GM19468 (cell line): ENCODE data around the gene INTS1.

Experiments used
- ATAC-seq: cut with Tn5 transposase; IDR thresholded peaks from one replicate; pipeline ENCODE4 v1.9.1; 2021; ENCODE audit warnings: mild to moderate bottlenecking, moderate library complexity, moderate number of reproducible peaks; ENCODE audit not compliant: unreplicated experiment; ENCODE audit errors: extremely low read depth

INTS1 gene

GRCh38 chr7:1438208-1438607 is 66.0 kb downstream of the INTS1 start:
- no peak for ATAC-seq

GRCh38 chr7:1437155-1437880 is 66.9 kb downstream of the INTS1 start:
- ATAC-seq, result no peak

- no peak for ATAC-seq
Observed at GRCh38 chr7:1436608-1437007, 67.6 kb downstream of the INTS1 start.

- ATAC-seq, result no peak
Observed at GRCh38 chr7:1434891-1435670, 69.1 kb downstream of the INTS1 start.

- no peak for ATAC-seq
Observed at GRCh38 chr7:1434165-1434718, 69.9 kb downstream of the INTS1 start.

GRCh38 chr7:1433128-1433920 is 70.9 kb downstream of the INTS1 start:
- no peak for ATAC-seq

- no peak for ATAC-seq
Observed at GRCh38 chr7:1432411-1433082, 71.6 kb downstream of the INTS1 start.

- no peak for ATAC-seq
Observed at GRCh38 chr7:1431634-1432380, 72.4 kb downstream of the INTS1 start.

GRCh38 chr7:1431226-1431625 is 73.0 kb downstream of the INTS1 start:
- no peak for ATAC-seq

- ATAC-seq, result no peak
Observed at GRCh38 chr7:1430056-1430845, 73.9 kb downstream of the INTS1 start.

GRCh38 chr7:1428941-1429501 is 75.2 kb downstream of the INTS1 start:
- ATAC-seq, result no peak

GRCh38 chr7:1427064-1427657 is 77.0 kb downstream of the INTS1 start:
- no peak for ATAC-seq

- ATAC-seq, result no peak
Observed at GRCh38 chr7:1426474-1426873, 77.7 kb downstream of the INTS1 start.

- no peak for ATAC-seq
Observed at GRCh38 chr7:1425292-1426136, 78.7 kb downstream of the INTS1 start.

GRCh38 chr7:1424041-1424440 is 80.1 kb downstream of the INTS1 start:
- no peak for ATAC-seq

GRCh38 chr7:1423264-1423811 is 80.9 kb downstream of the INTS1 start:
- no peak for ATAC-seq
